ENCODE measurements around the gene ATP1B1.

DNA sequence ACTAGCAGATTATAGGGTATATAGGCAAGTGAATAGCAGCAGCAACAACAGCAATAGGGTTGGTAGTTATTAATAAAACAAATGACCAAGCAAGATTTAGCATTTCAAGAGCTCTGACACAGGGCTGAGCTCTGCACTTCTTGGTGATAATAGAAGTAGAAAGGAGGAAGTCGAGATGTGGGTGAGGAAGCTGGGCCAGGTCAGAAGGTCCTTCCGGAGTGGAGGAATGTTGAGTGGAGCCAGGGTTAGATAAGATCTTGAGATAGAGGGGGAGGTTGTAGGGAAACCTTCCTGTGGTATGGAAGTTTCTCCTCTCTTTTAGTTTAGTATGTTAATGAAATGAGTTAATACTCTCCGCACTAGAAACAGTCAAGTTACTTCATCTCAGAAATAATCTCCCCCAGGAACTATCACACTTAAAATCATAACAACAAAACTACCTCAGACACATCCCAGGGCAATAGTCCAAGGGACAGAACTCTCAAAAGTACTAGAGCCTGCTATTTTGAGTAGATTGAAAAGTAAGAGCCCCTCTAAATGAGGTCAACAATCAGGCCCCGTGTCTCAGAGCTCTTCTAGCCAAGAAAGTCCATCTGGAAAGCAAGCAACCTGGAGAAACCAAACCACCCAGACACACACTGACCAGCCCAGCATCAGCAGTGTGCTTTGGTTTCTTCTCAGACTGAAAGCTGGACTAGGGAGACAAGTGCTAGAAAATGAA is 45.4 kb upstream of the ATP1B1 start:
- TF ChIP-seq, protein P1, sequence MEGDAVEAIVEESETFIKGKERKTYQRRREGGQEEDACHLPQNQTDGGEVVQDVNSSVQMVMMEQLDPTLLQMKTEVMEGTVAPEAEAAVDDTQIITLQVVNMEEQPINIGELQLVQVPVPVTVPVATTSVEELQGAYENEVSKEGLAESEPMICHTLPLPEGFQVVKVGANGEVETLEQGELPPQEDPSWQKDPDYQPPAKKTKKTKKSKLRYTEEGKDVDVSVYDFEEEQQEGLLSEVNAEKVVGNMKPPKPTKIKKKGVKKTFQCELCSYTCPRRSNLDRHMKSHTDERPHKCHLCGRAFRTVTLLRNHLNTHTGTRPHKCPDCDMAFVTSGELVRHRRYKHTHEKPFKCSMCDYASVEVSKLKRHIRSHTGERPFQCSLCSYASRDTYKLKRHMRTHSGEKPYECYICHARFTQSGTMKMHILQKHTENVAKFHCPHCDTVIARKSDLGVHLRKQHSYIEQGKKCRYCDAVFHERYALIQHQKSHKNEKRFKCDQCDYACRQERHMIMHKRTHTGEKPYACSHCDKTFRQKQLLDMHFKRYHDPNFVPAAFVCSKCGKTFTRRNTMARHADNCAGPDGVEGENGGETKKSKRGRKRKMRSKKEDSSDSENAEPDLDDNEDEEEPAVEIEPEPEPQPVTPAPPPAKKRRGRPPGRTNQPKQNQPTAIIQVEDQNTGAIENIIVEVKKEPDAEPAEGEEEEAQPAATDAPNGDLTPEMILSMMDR (IDR thresholded peaks at IDR 0.05) = no peak
- no peak for TF ChIP-seq EZH2 (IDR thresholded peaks at IDR 0.05; ENCODE audit: borderline replicate concordance, insufficient read depth, low read depth, low read length, poor library complexity, severe bottlenecking)
